NCI-H2107 treated with DMSO at 0.1 percent for 48 hours (cell line): ENCODE results near the gene CSTF1.

ENCODE experiments used
- DNase-seq: peaks from one replicate; lab custom pipeline; 2025; ENCODE audit not compliant: unreplicated experiment; lab: John Stamatoyannopoulos, UW

CSTF1 gene

GRCh38 chr20:56392132-56392880 is at the start of gene CSTF1, which contains the start of gene AURKA:
Gene CSTF1 (plus strand): TSS chr20:56392645. CDS start chr20:56395553, 2,908 bp downstream.
Gene AURKA (minus strand): TSS chr20:56392215. CDS start chr20:56388197, 4,018 bp downstream.
- peak; percentile 90 for DNase-seq

GRCh38 chr20:56342783-56343182 is 49.7 kb upstream of the CSTF1 start:
- DNase-seq: no peak

- DNase-seq: no peak
Measured at GRCh38 chr20:56343861-56344381, 48.5 kb upstream of the CSTF1 start.

- no peak for DNase-seq
Measured at GRCh38 chr20:56345911-56346310, 46.5 kb upstream of the CSTF1 start.

- DNase-seq: no peak
Measured at GRCh38 chr20:56347628-56348304, 44.7 kb upstream of the CSTF1 start.

- DNase-seq: no peak
Measured at GRCh38 chr20:56348305-56348693, 44.1 kb upstream of the CSTF1 start.

- no peak for DNase-seq
Measured at GRCh38 chr20:56348746-56349145, 43.7 kb upstream of the CSTF1 start.

- no peak for DNase-seq
Measured at GRCh38 chr20:56350842-56351241, 41.6 kb upstream of the CSTF1 start.

GRCh38 chr20:56352345-56353055 is 39.9 kb upstream of the CSTF1 start:
- DNase-seq: no peak

GRCh38 chr20:56353356-56353755 is 39.1 kb upstream of the CSTF1 start:
- no peak for DNase-seq

- DNase-seq: no peak
Measured at GRCh38 chr20:56358070-56358469, 34.4 kb upstream of the CSTF1 start.

GRCh38 chr20:56358600-56359211 is 33.7 kb upstream of the CSTF1 start, which contains the start of gene FAM210B:
Gene FAM210B (plus strand): TSS chr20:56358974. CDS start chr20:56359006, 32 bp downstream.
- peak; percentile 65 for DNase-seq

- no peak for DNase-seq
Measured at GRCh38 chr20:56359212-56360132, 33.0 kb upstream of the CSTF1 start.

GRCh38 chr20:56360133-56360907 is 32.1 kb upstream of the CSTF1 start:
- no peak for DNase-seq

GRCh38 chr20:56360908-56361205 is 31.6 kb upstream of the CSTF1 start:
- no peak for DNase-seq

GRCh38 chr20:56361900-56362299 is 30.5 kb upstream of the CSTF1 start:
- no peak for DNase-seq

- DNase-seq: no peak
Measured at GRCh38 chr20:56362833-56363413, 29.5 kb upstream of the CSTF1 start.

- DNase-seq: no peak
Measured at GRCh38 chr20:56363491-56363890, 29.0 kb upstream of the CSTF1 start.
